Measurements from ENCODE around the gene VAMP5. TPM values are rescaled to one million over a fixed set of nuclear protein-coding genes. Genes with fewer than 3 reads are reported as not detected.
A peak's percentile ranks its signal among the peaks of the same experiment; 100 is the strongest.

VAMP5 gene
- total RNA-seq, 4 donors from 2014 or later: 37.6 to 56.5 (median 51.2) TPM

GRCh38 chr2:85538507-85539360 is 45.5 kb upstream of the VAMP5 start, which contains the start of gene MAT2A:
MAT2A (plus strand) TSS chr2:85539168; CDS start chr2:85539288, 120 bp downstream.
- peaks cover 8 to 52% (median 25%) of the 10 kb centered on the region in 3 donors for H3K4me1 ChIP-seq
- 0% methylated on average over 1 of the region's 92 CpGs for WGBS, 2 donors (ENCODE audit: low coverage in 1 of 2)
- peak; percentile 89 for ATAC-seq
- no peaks in the 10 kb centered on the region for H3K9me3 ChIP-seq
- H3K36me3 ChIP-seq: peaks cover 9 to 29% of the 10 kb centered on the region in 2 donors
- H3K27ac ChIP-seq: peak within 1 kb of the TSS; percentile 96 to 98 (median 97)
- H3K27me3 ChIP-seq: no peaks in the 10 kb centered on the region
- peak within 1 kb of the TSS; percentile 79 to 82 for H3K4me3 ChIP-seq
- TF ChIP-seq CTCF (IDR thresholded peaks at IDR 0.05) (peak; percentile 56 to 85 (median 81)), POLR2A (IDR thresholded peaks at IDR 0.05) (peak; percentile 100), POLR2AphosphoS5 (IDR thresholded peaks at IDR 0.05) (peak; percentile 100), EP300 (IDR thresholded peaks at IDR 0.05) (no peak)

- H3K27me3 ChIP-seq: no peaks in the 10 kb centered on the region
- TF ChIP-seq EP300 (IDR thresholded peaks at IDR 0.05) (no peak), POLR2A (IDR thresholded peaks at IDR 0.05) (peak; percentile 29 to 43), POLR2AphosphoS5 (IDR thresholded peaks at IDR 0.05) (peak; percentile 92)
- H3K4me1 ChIP-seq: peaks cover 8 to 60% (median 27%) of the 10 kb centered on the region in 3 donors
- H3K27ac ChIP-seq: peak overlapping the region; percentile 96 to 98 (median 97)
- H3K4me3 ChIP-seq: peak overlapping the region; percentile 79 to 82
- peaks cover 9 to 38% of the 10 kb centered on the region in 2 donors for H3K36me3 ChIP-seq
- H3K9me3 ChIP-seq: no peaks in the 10 kb centered on the region
- ATAC-seq: peak; percentile 63
- WGBS, 2 donors (ENCODE audit: low coverage in 1 of 2): 0% methylated on average over 2 to 15 of the region's 67 CpGs
Measured at GRCh38 chr2:85539361-85540132, 44.7 kb upstream of the VAMP5 start.

- Histone ChIP-seq H3K4me1 (peaks cover 8 to 67% (median 29%) of the 10 kb centered on the region in 3 donors), H3K27ac (peak overlapping the region; percentile 96 to 98 (median 97)), H3K4me3 (peak overlapping the region; percentile 79 to 82), H3K36me3 (peaks cover 9 to 44% of the 10 kb centered on the region in 2 donors), H3K9me3 (no peaks in the 10 kb centered on the region), H3K27me3 (no peaks in the 10 kb centered on the region)
- 5 to 8% methylated on average over 8 to 11 of the region's 11 CpGs for WGBS, 2 donors (ENCODE audit: low coverage in 1 of 2)
- ATAC-seq: no peak
- TF ChIP-seq CTCF (IDR thresholded peaks at IDR 0.05): no peak
- peak in 1 of 2 donors; percentile 0 for TF ChIP-seq POLR2A (IDR thresholded peaks at IDR 0.05)
Measured at GRCh38 chr2:85540133-85540648, 44.0 kb upstream of the VAMP5 start.

GRCh38 chr2:85541262-85541661 is 43.0 kb upstream of the VAMP5 start:
- ATAC-seq: no peak
- Histone ChIP-seq H3K4me3 (peak overlapping the region; percentile 79 to 82), H3K36me3 (peaks cover 9 to 55% of the 10 kb centered on the region in 2 donors), H3K27ac (peak overlapping the region; percentile 21 to 98 (median 97)), H3K27me3 (no peaks in the 10 kb centered on the region), H3K4me1 (peaks cover 8 to 66% (median 29%) of the 10 kb centered on the region in 3 donors), H3K9me3 (no peaks in the 10 kb centered on the region)
- WGBS, 2 donors (ENCODE audit: low coverage in 1 of 2): 27 to 28% methylated on average over 4 of the region's 4 CpGs
- TF ChIP-seq POLR2A (IDR thresholded peaks at IDR 0.05) (no peak), EP300 (IDR thresholded peaks at IDR 0.05) (no peak), POLR2AphosphoS5 (IDR thresholded peaks at IDR 0.05) (no peak), CTCF (IDR thresholded peaks at IDR 0.05) (no peak)
